ENCODE results near the gene ADGRV1. TPM values are rescaled to one million over a fixed set of nuclear protein-coding genes. Genes with fewer than 3 reads are reported as not detected.

ADGRV1 gene
- total RNA-seq, 1 donor from 2014 or later, result not detected

GRCh38 chr5:91135475-91136248, 577.1 kb downstream of the ADGRV1 start:
- no peak for TF ChIP-seq CTCF (IDR thresholded peaks at IDR 0.05; ENCODE audit: borderline replicate concordance)
- no peak overlapping the region for H3K27ac ChIP-seq (replicated peaks)
- no peaks in the 10 kb centered on the region for H3K9me3 ChIP-seq (replicated peaks)
- DNase-seq, result no peak
- intact Hi-C loops (cut with micrococcal nuclease), result no loop called here
- no peaks in the 10 kb centered on the region for H3K36me3 ChIP-seq
- no peaks in the 10 kb centered on the region for H3K4me1 ChIP-seq
- no peaks in the 10 kb centered on the region for H3K27me3 ChIP-seq (ENCODE audit: low read depth)
- no peak overlapping the region for H3K4me3 ChIP-seq

GRCh38 chr5:91136271-91136670, 577.7 kb downstream of the ADGRV1 start:
- H3K4me1 ChIP-seq, result no peaks in the 10 kb centered on the region
- H3K27me3 ChIP-seq (ENCODE audit: low read depth), result no peaks in the 10 kb centered on the region
- TF ChIP-seq CTCF (IDR thresholded peaks at IDR 0.05; ENCODE audit: borderline replicate concordance), result no peak
- H3K27ac ChIP-seq (replicated peaks), result no peak overlapping the region
- no peaks in the 10 kb centered on the region for H3K36me3 ChIP-seq
- intact Hi-C loops (cut with micrococcal nuclease), result no loop called here
- DNase-seq, result no peak
- no peak overlapping the region for H3K4me3 ChIP-seq
- no peaks in the 10 kb centered on the region for H3K9me3 ChIP-seq (replicated peaks)

- Histone ChIP-seq H3K36me3 (no peaks in the 10 kb centered on the region), H3K9me3 (replicated peaks) (no peaks in the 10 kb centered on the region), H3K4me3 (no peak overlapping the region), H3K4me1 (no peaks in the 10 kb centered on the region), H3K27ac (replicated peaks) (no peak overlapping the region), H3K27me3 (ENCODE audit: low read depth) (no peaks in the 10 kb centered on the region)
- intact Hi-C loops (cut with micrococcal nuclease), result no loop called here
- DNase-seq, result no peak
- no peak for TF ChIP-seq CTCF (IDR thresholded peaks at IDR 0.05; ENCODE audit: borderline replicate concordance)
Measured at GRCh38 chr5:91137647-91138046, 579.0 kb downstream of the ADGRV1 start.

GRCh38 chr5:91139572-91140200, 581.1 kb downstream of the ADGRV1 start:
- no peak for TF ChIP-seq CTCF (IDR thresholded peaks at IDR 0.05; ENCODE audit: borderline replicate concordance)
- Histone ChIP-seq H3K27ac (replicated peaks) (peak overlapping the region; percentile 54), H3K9me3 (replicated peaks) (no peaks in the 10 kb centered on the region), H3K36me3 (no peaks in the 10 kb centered on the region), H3K27me3 (ENCODE audit: low read depth) (no peaks in the 10 kb centered on the region), H3K4me3 (no peak overlapping the region), H3K4me1 (peaks cover 11% of the 10 kb centered on the region)
- DNase-seq, result no peak
- intact Hi-C loops (cut with micrococcal nuclease), result no loop called here

GRCh38 chr5:91140657-91141056, 582.1 kb downstream of the ADGRV1 start:
- H3K9me3 ChIP-seq (replicated peaks), result no peaks in the 10 kb centered on the region
- peaks cover 19% of the 10 kb centered on the region for H3K4me1 ChIP-seq
- H3K36me3 ChIP-seq, result no peaks in the 10 kb centered on the region
- DNase-seq, result no peak
- H3K4me3 ChIP-seq, result no peak overlapping the region
- peak overlapping the region; percentile 17 for H3K27ac ChIP-seq (replicated peaks)
- H3K27me3 ChIP-seq (ENCODE audit: low read depth), result no peaks in the 10 kb centered on the region
- intact Hi-C loops (cut with micrococcal nuclease), result no loop called here
- TF ChIP-seq CTCF (IDR thresholded peaks at IDR 0.05; ENCODE audit: borderline replicate concordance), result no peak

Data from left ventricle myocardium inferior (tissue), 1 donor.